Ovary (tissue), 9 donors: Measurements from ENCODE around the gene LKAAEAR1. TPM values are rescaled to one million over a fixed set of nuclear protein-coding genes. Genes with fewer than 3 reads are reported as not detected.
A peak's percentile ranks its signal among the peaks of the same experiment; 100 is the strongest.

Experiments used
- DNase-seq, 5 donors: peaks; one replicate each; pipeline ENCODE4 v3.0.0-alpha.2; 2019 to 2020
- H3K27ac ChIP-seq, 2 donors: fragments of 200-600 bp; one replicate each; pipeline versions ENCODE4 v1.5.1 to v1.8.0; 2019 to 2022
- H3K27me3 ChIP-seq: fragments of 200-600 bp; one replicate; pipeline ENCODE4 v1.8.0; 2022
- H3K36me3 ChIP-seq: fragments of 200-600 bp; sonication (generic); one replicate; pipeline ENCODE4 v1.5.1; 2019
- H3K4me1 ChIP-seq: one replicate; pipeline ENCODE4 v1.8.1; 2013; ENCODE audit warnings: mild to moderate bottlenecking, moderate library complexity; ENCODE audit not compliant: insufficient read depth
- H3K4me3 ChIP-seq: fragments of 200-600 bp; sonication (generic); one replicate; pipeline ENCODE4 v1.5.1; 2017
- H3K9me3 ChIP-seq, 2 donors: fragments of 200-600 bp in 1 of 2; sonication (generic) in 1 of 2; one replicate each; pipeline versions ENCODE4 v1.5.1 to v1.8.1; 2013 to 2019; ENCODE audit warnings: mild to moderate bottlenecking in 1 of 2, moderate library complexity in 1 of 2
- CTCF ChIP-seq, 3 donors: fragments of 450-650 bp in 2 of 3; fragments of 200-600 bp in 1 of 3; IDR thresholded peaks; one replicate each; pipeline versions ENCODE4 v1.5.1 to v1.8.0; 2016 to 2022; ENCODE audit warnings: antibody characterized with exemption in 3 of 3, mild to moderate bottlenecking in 1 of 3
- EP300 ChIP-seq: sonication (generic); formaldehyde crosslinking; IDR thresholded peaks from one replicate; pipeline ENCODE4 v1.6.1; 2017; ENCODE audit warnings: antibody characterized with exemption
- POLR2A ChIP-seq: fragments of 450-650 bp; IDR thresholded peaks from one replicate; pipeline ENCODE4 v1.6.1; 2017; ENCODE audit warnings: antibody characterized with exemption, mild to moderate bottlenecking, moderate library complexity
- WGBS, 3 donors: extraction: QIAGEN DNeasy Blood & Tissue Kit in 1 of 3; methylation state at CpG; one replicate each; pipeline versions ENCODE4 v1.1.5 to v1.1.7; 2013 to 2017; 5-methylcytosine and 5-hydroxymethylcytosine counted together
- intact Hi-C, 4 donors: fragments of 100-400 bp; cut with DNase I; formaldehyde crosslinking; loops; one replicate each; pipeline versions ENCODE4 v1.11.0 to v1.15.1; 2022 to 2023
- polyA plus RNA-seq, 2 donors: library from polyadenylated mRNA; stranded (reverse); fragments of 200-250 nt in 1 of 2; fragments of 350-450 nt in 1 of 2; fragmentation: Illumina TruSeq in 1 of 2; extraction: RNeasy Lipid Tissue Mini Kit (QIAGEN cat#74804) in 1 of 2; gene quantifications; one replicate each; pipeline ENCODE4 v1.2.3, GENCODE V29; 2013 to 2014
- total RNA-seq, 7 donors: library from RNA; depleted of rRNA in 2 of 7; stranded (reverse); fragments of >200 nt in 2 of 7; fragmentation: NEBNext Ultra II Directional in 3 of 7; extraction: Animal tissue kit (Norgen Biotek cat#: 25700) in 3 of 7; gene quantifications; one replicate each; pipeline versions ENCODE4 v1.1.0 to v1.2.4, GENCODE V29; 2016 to 2023
- donor health status: DM: no; HTN: no; CAD: no; lungs with moderate emphysema.
- donor health status: DM: no; HTN: no; CAD: no.
- donor health status: Bipolar disorder and iron deficiency.
- donor health status: DM: yes; HTN: yes; CAD: no.
- donor health status: DM: no; HTN: no; CAD: no.
- donor health status: DM: yes; HTN: yes; CAD: no.

The LKAAEAR1 gene
- total and polyA plus RNA-seq, 9 donors: 10.5 TPM; not detected in 8

GRCh38 chr20:64055893-64056638, 28.1 kb downstream of the LKAAEAR1 start:
- peaks cover under 1% of the 10 kb centered on the region for H3K27me3 ChIP-seq
- no peaks in the 10 kb centered on the region for H3K9me3 ChIP-seq
- WGBS, 3 donors: 30 to 41% (median 38%) methylated on average over 18 to 22 of the region's 22 CpGs
- H3K4me3 ChIP-seq: no peak overlapping the region
- H3K4me1 ChIP-seq: no peaks in the 10 kb centered on the region
- no peak for DNase-seq
- H3K36me3 ChIP-seq: no peaks in the 10 kb centered on the region
- intact Hi-C loops: no loop called here
- H3K27ac ChIP-seq: no peak overlapping the region
- TF ChIP-seq POLR2A: no peak
- TF ChIP-seq CTCF (IDR thresholded peaks at IDR 0.05): no peak
- TF ChIP-seq EP300: no peak

DNA sequence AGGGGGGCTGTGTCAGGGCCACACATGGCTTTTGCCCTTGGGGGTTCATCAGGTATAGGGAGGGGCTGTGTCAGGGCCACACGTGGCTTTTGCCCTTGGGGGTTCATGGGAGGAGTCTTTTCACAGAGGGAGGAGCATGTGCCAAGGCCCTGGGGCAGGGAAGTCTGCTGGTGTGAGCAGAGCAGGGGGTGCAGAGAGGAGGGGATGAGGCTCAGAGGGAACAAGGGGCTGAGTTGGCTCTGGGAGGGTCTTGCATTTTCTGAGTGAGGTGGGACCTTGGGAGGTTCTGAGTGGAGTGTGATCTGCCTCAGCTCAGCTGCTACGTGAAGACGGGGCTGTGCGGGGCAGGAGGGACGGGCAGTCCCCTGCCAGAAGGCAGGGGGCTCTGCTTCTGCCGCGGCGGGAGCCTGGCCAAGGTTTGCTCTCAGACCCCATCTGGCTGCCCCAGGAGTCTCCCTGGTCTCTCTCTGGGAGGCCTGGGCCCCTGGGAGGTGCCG, 28.8 kb downstream of the LKAAEAR1 start:
- DNase-seq: no peak
- H3K27me3 ChIP-seq: peaks cover 3% of the 10 kb centered on the region
- H3K36me3 ChIP-seq: no peaks in the 10 kb centered on the region
- intact Hi-C loops: no loop called here
- no peak overlapping the region for H3K4me3 ChIP-seq
- H3K27ac ChIP-seq: no peak overlapping the region
- no peaks in the 10 kb centered on the region for H3K4me1 ChIP-seq
- 45 to 55% (median 47%) methylated on average over 9 of the region's 9 CpGs for WGBS, 3 donors
- TF ChIP-seq CTCF (IDR thresholded peaks at IDR 0.05): no peak
- no peak for TF ChIP-seq POLR2A
- TF ChIP-seq EP300: no peak
- no peaks in the 10 kb centered on the region for H3K9me3 ChIP-seq

GRCh38 chr20:64053841-64054661, 30.1 kb downstream of the LKAAEAR1 start:
- H3K27ac ChIP-seq: no peak overlapping the region
- DNase-seq: peak in 1 of 5 donors; percentile 45
- intact Hi-C loops: no loop called here
- H3K27me3 ChIP-seq: peaks cover 3% of the 10 kb centered on the region
- 25 to 32% (median 31%) methylated on average over 17 of the region's 17 CpGs for WGBS, 3 donors
- no peaks in the 10 kb centered on the region for H3K9me3 ChIP-seq
- no peak overlapping the region for H3K4me3 ChIP-seq
- peaks cover 2% of the 10 kb centered on the region for H3K4me1 ChIP-seq
- no peak for TF ChIP-seq EP300
- no peak for TF ChIP-seq CTCF (IDR thresholded peaks at IDR 0.05)
- no peak for TF ChIP-seq POLR2A
- H3K36me3 ChIP-seq: no peaks in the 10 kb centered on the region

DNA sequence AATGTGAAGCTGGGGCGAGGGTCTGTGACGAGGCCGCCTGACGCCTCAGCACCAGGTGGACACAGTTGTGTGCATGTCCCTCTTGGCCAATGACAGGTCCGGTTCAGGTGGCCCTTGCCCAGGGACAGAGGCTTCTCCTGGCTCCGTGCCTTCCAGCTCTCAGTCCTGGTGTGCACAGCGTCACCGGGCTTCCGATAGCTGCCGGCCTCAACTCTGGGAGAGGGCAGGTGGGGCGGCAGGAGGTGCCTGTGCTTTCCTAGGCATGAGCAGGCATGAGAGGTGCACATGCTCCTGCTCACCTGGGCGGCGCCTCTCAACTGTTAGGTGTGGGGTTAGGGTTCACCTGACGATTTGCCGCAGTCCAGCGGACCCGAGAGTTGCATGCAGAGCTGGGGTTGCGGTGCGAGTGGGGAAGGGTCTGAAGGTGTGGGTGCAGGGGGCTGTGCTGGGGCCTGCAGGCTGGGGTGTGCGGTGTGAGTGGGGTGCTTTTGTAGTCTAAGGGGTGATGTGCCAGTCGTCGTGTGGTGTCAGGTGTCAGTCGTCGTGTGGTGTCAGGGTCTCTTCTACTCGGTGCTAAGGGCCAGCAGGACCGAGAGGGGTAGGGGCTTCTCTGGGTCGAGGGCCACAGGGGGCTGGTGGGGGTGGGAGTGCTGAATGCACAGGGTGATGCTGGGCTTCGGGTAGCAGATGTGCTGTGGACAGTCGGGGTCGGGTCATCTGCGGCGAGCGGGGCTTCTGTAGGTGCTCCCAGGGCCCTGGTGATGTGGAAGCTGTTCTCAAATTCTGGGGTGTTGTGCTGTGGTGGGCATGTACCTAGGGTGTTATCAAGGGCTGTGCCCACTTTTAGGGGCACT, 31.0 kb downstream of the LKAAEAR1 start:
- H3K27ac ChIP-seq: no peak overlapping the region
- intact Hi-C loops: no loop called here
- no peaks in the 10 kb centered on the region for H3K36me3 ChIP-seq
- H3K4me3 ChIP-seq: no peak overlapping the region
- peaks cover 3% of the 10 kb centered on the region for H3K27me3 ChIP-seq
- DNase-seq: no peak
- TF ChIP-seq POLR2A (no peak), CTCF (IDR thresholded peaks at IDR 0.05) (no peak), EP300 (no peak)
- no peaks in the 10 kb centered on the region for H3K9me3 ChIP-seq
- WGBS, 3 donors: 76 to 82% (median 80%) methylated on average over 33 of the region's 33 CpGs
- H3K4me1 ChIP-seq: peaks cover 2% of the 10 kb centered on the region
